ENCODE results near the gene SIN3A. TPM values are rescaled to one million over a fixed set of nuclear protein-coding genes. Genes with fewer than 3 reads are reported as not detected.

SIN3A gene
- total and polyA plus RNA-seq, 2 of the 4 experiments (the other 2 are of a cell fraction) = 21.2 to 31.5 TPM

DNA sequence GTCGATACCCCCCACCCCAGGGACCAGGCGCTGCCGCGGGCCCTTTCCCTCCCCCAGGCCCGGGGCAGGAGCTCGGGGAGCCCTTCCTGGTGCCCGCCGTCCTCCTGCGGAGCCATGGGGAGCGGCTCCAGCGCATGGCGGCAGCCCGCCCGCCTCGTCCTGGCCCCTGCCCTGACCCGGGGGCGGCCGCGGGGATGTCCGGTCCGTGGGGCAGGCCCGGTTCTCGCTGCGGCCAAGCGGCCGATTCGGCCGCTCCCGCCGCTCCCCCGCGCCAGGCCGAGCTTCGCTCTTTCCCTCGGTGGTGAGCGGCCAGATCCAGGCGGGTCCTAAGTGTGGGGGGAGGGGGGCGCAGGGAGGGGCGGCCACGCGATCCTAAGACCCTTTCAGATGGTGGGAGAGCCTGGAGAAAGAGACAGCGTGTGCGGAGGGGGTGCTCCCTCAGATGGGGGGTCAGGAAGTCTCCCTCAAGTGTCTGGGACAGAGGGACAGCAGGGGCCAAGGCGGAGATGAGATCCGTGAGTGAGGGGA is 103.4 kb downstream of the SIN3A start:
- 0 out of 2 replicates have a peak overlapping the region, but pooled peaks have one; percentile 12 for H2BK120ac ChIP-seq (ENCODE audit: low read depth, low read length)
- peak overlapping the region; percentile 65 for H4K5ac ChIP-seq (ENCODE audit: low read depth, low read length)
- H3K9me3 ChIP-seq (ENCODE audit: control insufficient read depth, insufficient read depth, low read length) = no peaks in the 10 kb centered on the region
- peak overlapping the region; percentile 8; the same call in 1 of the 2 replicates for H3K18ac ChIP-seq (ENCODE audit: low read depth, low read length)
- H2BK20ac ChIP-seq (ENCODE audit: low read depth, low read length) = no peak overlapping the region
- peaks cover 2% of the 10 kb centered on the region; the same call in 1 of the 2 replicates for H3K27me3 ChIP-seq (ENCODE audit: control insufficient read depth, insufficient read depth, low read length)
- H3K56ac ChIP-seq (ENCODE audit: extremely low read depth, insufficient read depth, low read length) = peak overlapping the region; percentile 44; the same call in 1 of the 2 replicates
- no peak for DNase-seq
- BruUV-seq (replicated peaks) = no TSS peak
- CTCF ChIA-PET = no interaction called here
- 4% methylated on average over 14 of the region's 45 CpGs; no CpG with 5 or more reads in 1 of the 2 experiments for WGBS, 2 experiments (ENCODE audit: extremely low coverage in 2 of 2, insufficient read length in 1 of 2)
- H4K8ac ChIP-seq (ENCODE audit: low read depth in 2 of 2, low read length in 2 of 2) = peak overlapping the region; percentile 88 to 91; a peak in 3 of 4 replicates
- H2BK15ac ChIP-seq (ENCODE audit: low read depth, low read length) = no peak overlapping the region
- H3K4me2 ChIP-seq (ENCODE audit: low read depth, low read length) = peak overlapping the region; percentile 93
- H3K4me1 ChIP-seq (ENCODE audit: control insufficient read depth, insufficient read depth, low read length) = peaks cover 3% of the 10 kb centered on the region; the same call in 1 of the 2 replicates
- H2AK9ac ChIP-seq (replicated peaks; ENCODE audit: low read depth, low read length, poor library complexity) = peak overlapping the region; percentile 97
- peak overlapping the region; percentile 80 for H2AK5ac ChIP-seq (ENCODE audit: low read depth, low read length)
- no peak for TF ChIP-seq RFX5 (IDR thresholded peaks at IDR 0.05; ENCODE audit: low read depth, low read length)
- TF ChIP-seq NFE2L2 (IDR thresholded peaks at IDR 0.05; ENCODE audit: low read depth, low read length) = no peak
- TF ChIP-seq, protein P1, sequence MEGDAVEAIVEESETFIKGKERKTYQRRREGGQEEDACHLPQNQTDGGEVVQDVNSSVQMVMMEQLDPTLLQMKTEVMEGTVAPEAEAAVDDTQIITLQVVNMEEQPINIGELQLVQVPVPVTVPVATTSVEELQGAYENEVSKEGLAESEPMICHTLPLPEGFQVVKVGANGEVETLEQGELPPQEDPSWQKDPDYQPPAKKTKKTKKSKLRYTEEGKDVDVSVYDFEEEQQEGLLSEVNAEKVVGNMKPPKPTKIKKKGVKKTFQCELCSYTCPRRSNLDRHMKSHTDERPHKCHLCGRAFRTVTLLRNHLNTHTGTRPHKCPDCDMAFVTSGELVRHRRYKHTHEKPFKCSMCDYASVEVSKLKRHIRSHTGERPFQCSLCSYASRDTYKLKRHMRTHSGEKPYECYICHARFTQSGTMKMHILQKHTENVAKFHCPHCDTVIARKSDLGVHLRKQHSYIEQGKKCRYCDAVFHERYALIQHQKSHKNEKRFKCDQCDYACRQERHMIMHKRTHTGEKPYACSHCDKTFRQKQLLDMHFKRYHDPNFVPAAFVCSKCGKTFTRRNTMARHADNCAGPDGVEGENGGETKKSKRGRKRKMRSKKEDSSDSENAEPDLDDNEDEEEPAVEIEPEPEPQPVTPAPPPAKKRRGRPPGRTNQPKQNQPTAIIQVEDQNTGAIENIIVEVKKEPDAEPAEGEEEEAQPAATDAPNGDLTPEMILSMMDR (conservative IDR thresholded peaks at IDR 0.05; ENCODE audit: low read depth, low read length) = no peak
- TF ChIP-seq RCOR1 (IDR thresholded peaks at IDR 0.05; ENCODE audit: insufficient replicate concordance, low read length) = no peak
- peaks cover 1% of the 10 kb centered on the region; the same call in 1 of the 2 replicates for H3K36me3 ChIP-seq (ENCODE audit: control insufficient read depth, insufficient read depth, low read length)
- H3K9me1 ChIP-seq (ENCODE audit: insufficient read depth, low read length) = peaks cover 14% of the 10 kb centered on the region; the same call in 1 of the 2 replicates
- H2BK5ac ChIP-seq (ENCODE audit: low read depth, low read length, poor library complexity, severe bottlenecking) = no peak overlapping the region
- H3K9ac ChIP-seq (ENCODE audit: low read depth, low read length) = peak overlapping the region; percentile 83
- in situ Hi-C loops (cut with MboI; ENCODE audit: low sequenced_read_pairs) (no loop called here), dilution Hi-C loops (cut with HindIII; ENCODE audit: low sequenced_read_pairs, unreplicated experiment) (no loop called here), intact Hi-C loops (cut with micrococcal nuclease) (no loop called here)
- H3K27ac ChIP-seq (ENCODE audit: insufficient read depth, low read length) = peak overlapping the region; percentile 26; the same call in 1 of the 2 replicates
- H3K4me3 ChIP-seq (ENCODE audit: insufficient read depth, low read depth, low read length) = peak overlapping the region; percentile 56
- H3K23ac ChIP-seq (ENCODE audit: low read depth, low read length) = peak overlapping the region; percentile 66; the same call in 1 of the 2 replicates
- no peaks in the 10 kb centered on the region; the same call in 1 of the 2 replicates for H4K20me1 ChIP-seq (ENCODE audit: insufficient read depth, low read length)
- H3K79me1 ChIP-seq (ENCODE audit: low read depth in 1 of 2, low read length in 2 of 2) = no peaks in the 10 kb centered on the region
- peak overlapping the region; percentile 68 for H4K91ac ChIP-seq (ENCODE audit: insufficient read depth, low read depth, low read length)
- peak overlapping the region; percentile 82 for H3K14ac ChIP-seq (replicated peaks; ENCODE audit: low read depth, low read length)
- POLR2A ChIA-PET (ENCODE audit: unreplicated experiment) = no interaction called here
- ATAC-seq (ENCODE audit: low read depth) = peak; percentile 52
- H3K4ac ChIP-seq (ENCODE audit: low read depth, low read length) = peak overlapping the region; percentile 76
- peak overlapping the region; percentile 96 for H2AFZ ChIP-seq (replicated peaks; ENCODE audit: low read length, poor library complexity)

Measured in IMR-90 (cell line).